Calu3 (cell line): ENCODE data around the gene FBH1. TPM values are rescaled to one million over a fixed set of nuclear protein-coding genes. Genes with fewer than 3 reads are reported as not detected.

Experiments used
- BruUV-seq: library from RNA; stranded (reverse); fragments of 400-500 nt; replicated peaks from 2 replicates; lab custom pipeline; 2021; lab: Mats Ljungman, UMichigan
- CTCF ChIA-PET: fragments of 300-600 bp; sonication (Branson Sonifier 250); formaldehyde crosslinking; loops from one replicate; lab custom pipeline; 2022; ENCODE audit warnings: antibody characterized with exemption; lab: Charles Lee
- DNase-seq: peaks from one replicate; pipeline ENCODE4 v3.0.0; 2022
- H3K27ac Mint-ChIP-seq: one replicate; pipeline ENCODE4 v1.8.0; 2022; ENCODE audit warnings: mixed read lengths; ENCODE audit not compliant: unreplicated experiment
- H3K27me3 Mint-ChIP-seq: one replicate; pipeline ENCODE4 v1.8.0; 2022; ENCODE audit warnings: mixed read lengths; ENCODE audit not compliant: unreplicated experiment
- H3K36me3 Mint-ChIP-seq: one replicate; pipeline ENCODE4 v1.8.0; 2022; ENCODE audit warnings: mild to moderate bottlenecking, moderate library complexity, mixed read lengths; ENCODE audit not compliant: insufficient read depth, unreplicated experiment
- H3K4me1 Mint-ChIP-seq: one replicate; pipeline ENCODE4 v1.8.0; 2022; ENCODE audit warnings: mild to moderate bottlenecking, low read depth, mixed read lengths; ENCODE audit not compliant: unreplicated experiment
- H3K4me3 Mint-ChIP-seq: one replicate; pipeline ENCODE4 v1.8.0; 2022; ENCODE audit warnings: mild to moderate bottlenecking, low read depth, moderate library complexity, mixed read lengths; ENCODE audit not compliant: unreplicated experiment
- H3K9me3 Mint-ChIP-seq: one replicate; pipeline ENCODE4 v1.8.0; 2022; ENCODE audit warnings: low read depth, mixed read lengths; ENCODE audit not compliant: unreplicated experiment
- CTCF ChIP-seq: fragments of 200-600 bp; IDR thresholded peaks from one replicate; pipeline ENCODE4 v1.8.0; 2022; ENCODE audit warnings: antibody characterized with exemption; ENCODE audit not compliant: unreplicated experiment
- intact Hi-C: fragments of 100-400 bp; cut with micrococcal nuclease; formaldehyde crosslinking; loops from one replicate; pipeline ENCODE4 v1.10.0; 2022; ENCODE audit not compliant: unreplicated experiment
- total RNA-seq: library from RNA; stranded (reverse); gene quantifications from 2 replicates; pipeline ENCODE4 v1.2.3, GENCODE V29; 2022

The FBH1 gene
- total RNA-seq, 1 experiment from 2014 or later: 79.4 TPM

GRCh38 chr10:5917305-5917704 is 27.3 kb downstream of the FBH1 start:
- no peaks in the 10 kb centered on the region for H3K4me1 Mint-ChIP-seq
- no TSS peak for BruUV-seq
- TF ChIP-seq CTCF: no peak
- H3K27ac Mint-ChIP-seq: no peak overlapping the region
- H3K36me3 Mint-ChIP-seq: peaks cover 43% of the 10 kb centered on the region
- H3K4me3 Mint-ChIP-seq: no peak overlapping the region
- no peak for DNase-seq
- CTCF ChIA-PET: no interaction called here
- no peaks in the 10 kb centered on the region for H3K27me3 Mint-ChIP-seq
- intact Hi-C loops: no loop called here
- no peaks in the 10 kb centered on the region for H3K9me3 Mint-ChIP-seq

GRCh38 chr10:5918763-5919162 is 28.7 kb downstream of the FBH1 start:
- Mint-ChIP-seq H3K27ac (no peak overlapping the region), H3K4me1 (no peaks in the 10 kb centered on the region), H3K36me3 (peaks cover 45% of the 10 kb centered on the region), H3K27me3 (no peaks in the 10 kb centered on the region), H3K9me3 (no peaks in the 10 kb centered on the region), H3K4me3 (no peak overlapping the region)
- intact Hi-C loops: no loop called here
- no TSS peak for BruUV-seq
- DNase-seq: no peak
- CTCF ChIA-PET: no interaction called here
- TF ChIP-seq CTCF: no peak

- H3K36me3 Mint-ChIP-seq: peaks cover 52% of the 10 kb centered on the region
- H3K9me3 Mint-ChIP-seq: no peaks in the 10 kb centered on the region
- intact Hi-C loops: no loop called here
- H3K27ac Mint-ChIP-seq: no peak overlapping the region
- H3K4me1 Mint-ChIP-seq: no peaks in the 10 kb centered on the region
- H3K27me3 Mint-ChIP-seq: no peaks in the 10 kb centered on the region
- no peak for TF ChIP-seq CTCF
- no peak overlapping the region for H3K4me3 Mint-ChIP-seq
- CTCF ChIA-PET: no interaction called here
- BruUV-seq: no TSS peak
- no peak for DNase-seq
These were observed 29.5 kb downstream of the FBH1 start for GRCh38 chr10:5919568-5919967.

- Mint-ChIP-seq H3K9me3 (no peaks in the 10 kb centered on the region), H3K36me3 (peaks cover 47% of the 10 kb centered on the region), H3K4me1 (no peaks in the 10 kb centered on the region), H3K27ac (no peak overlapping the region), H3K27me3 (no peaks in the 10 kb centered on the region), H3K4me3 (no peak overlapping the region)
- TF ChIP-seq CTCF: no peak
- no peak for DNase-seq
- intact Hi-C loops: no loop called here
- CTCF ChIA-PET: no interaction called here
- no TSS peak for BruUV-seq
These were observed 31.7 kb downstream of the FBH1 start for GRCh38 chr10:5921746-5922145.
